NCI-H69 (cell line): ENCODE results near the gene IRF7.
A peak's percentile ranks its signal among the peaks of the same experiment; 100 is the strongest.

Experiments used
- DNase-seq: peaks from one replicate; lab custom pipeline; 2025; lab: John Stamatoyannopoulos, UW

Gene IRF7

GRCh38 chr11:607971-608659, 7.6 kb downstream of the IRF7 start:
- no peak for DNase-seq

DNA sequence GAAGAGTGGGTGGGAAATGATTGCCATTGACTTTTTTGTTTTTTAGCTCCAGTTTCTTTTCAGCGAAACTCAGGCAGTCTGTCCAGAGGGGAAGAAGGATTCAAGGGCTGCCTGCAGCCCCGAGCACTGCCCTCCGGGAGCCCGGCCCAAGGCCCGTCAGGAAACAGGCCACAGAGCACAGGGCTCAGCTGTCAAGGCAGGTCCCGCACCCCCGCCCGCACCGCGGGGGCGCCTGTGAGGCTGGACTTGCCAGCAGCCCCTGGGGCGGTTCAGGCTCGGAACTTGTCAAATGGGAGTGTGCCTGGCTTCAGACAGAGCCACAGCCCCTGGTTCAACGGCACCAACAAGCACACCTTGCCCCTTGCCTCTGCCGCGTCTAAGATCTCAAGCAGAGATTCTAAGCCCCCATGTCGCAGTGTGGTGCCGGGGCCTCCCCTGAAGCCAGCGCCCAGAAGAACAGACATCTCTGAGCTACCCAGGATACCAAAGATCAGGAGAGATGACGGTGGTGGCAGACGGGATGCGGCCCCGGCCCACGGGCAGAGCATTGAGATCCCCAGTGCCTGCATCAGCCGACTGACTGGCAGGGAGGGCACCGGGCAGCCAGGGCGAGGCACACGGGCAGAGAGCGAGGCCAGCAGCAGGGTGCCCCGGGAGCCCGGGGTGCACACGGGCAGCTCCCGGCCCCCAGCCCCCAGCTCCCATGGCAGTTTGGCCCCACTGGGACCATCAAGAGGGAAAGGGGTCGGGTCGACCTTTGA, 8.6 kb downstream of the IRF7 start:
- DNase-seq = no peak

DNA sequence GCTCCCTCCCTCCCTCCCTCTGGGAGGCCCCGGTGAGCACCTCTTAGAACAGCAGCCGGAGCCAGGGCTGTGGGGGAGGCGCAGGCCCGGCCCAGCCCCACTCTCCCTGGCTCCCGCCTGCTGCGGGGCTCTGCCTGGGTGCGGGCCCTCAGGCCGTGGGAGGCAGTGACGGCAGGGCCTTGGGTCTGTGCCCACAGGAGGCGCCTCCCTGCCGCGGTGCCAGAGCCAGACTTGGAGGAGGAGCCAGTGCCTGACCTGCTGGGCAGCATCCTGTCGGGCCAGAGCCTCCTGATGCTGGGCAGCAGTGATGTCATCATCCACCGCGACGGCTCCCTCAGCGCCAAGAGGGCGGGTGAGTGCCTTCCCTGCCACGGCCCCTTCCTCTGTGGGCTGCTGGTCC, 9.5 kb downstream of the IRF7 start:
- peak; percentile 61 for DNase-seq

- no peak for DNase-seq
These were observed 10.2 kb downstream of the IRF7 start for GRCh38 chr11:605286-606129.

DNA sequence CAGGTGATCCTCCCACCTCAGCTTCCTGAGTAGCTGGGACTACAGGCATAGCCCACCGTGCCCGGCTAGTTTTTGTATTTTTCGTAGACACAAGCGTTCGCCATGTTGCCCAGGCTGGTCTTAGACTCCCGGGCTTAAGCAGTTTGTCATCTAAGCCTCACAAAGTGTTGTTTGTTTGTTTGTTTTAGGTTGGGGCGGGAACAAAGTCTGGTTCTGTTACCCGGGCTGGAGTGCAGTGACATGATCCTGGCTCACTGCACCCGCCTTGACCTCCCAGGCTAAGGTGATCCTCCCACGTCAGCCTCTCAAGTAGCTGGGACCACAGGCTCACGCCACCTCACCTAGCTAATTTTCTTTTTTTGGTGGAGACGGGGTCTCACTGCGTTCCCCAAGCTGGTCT, 12.6 kb downstream of the IRF7 start:
- no peak for DNase-seq

DNA sequence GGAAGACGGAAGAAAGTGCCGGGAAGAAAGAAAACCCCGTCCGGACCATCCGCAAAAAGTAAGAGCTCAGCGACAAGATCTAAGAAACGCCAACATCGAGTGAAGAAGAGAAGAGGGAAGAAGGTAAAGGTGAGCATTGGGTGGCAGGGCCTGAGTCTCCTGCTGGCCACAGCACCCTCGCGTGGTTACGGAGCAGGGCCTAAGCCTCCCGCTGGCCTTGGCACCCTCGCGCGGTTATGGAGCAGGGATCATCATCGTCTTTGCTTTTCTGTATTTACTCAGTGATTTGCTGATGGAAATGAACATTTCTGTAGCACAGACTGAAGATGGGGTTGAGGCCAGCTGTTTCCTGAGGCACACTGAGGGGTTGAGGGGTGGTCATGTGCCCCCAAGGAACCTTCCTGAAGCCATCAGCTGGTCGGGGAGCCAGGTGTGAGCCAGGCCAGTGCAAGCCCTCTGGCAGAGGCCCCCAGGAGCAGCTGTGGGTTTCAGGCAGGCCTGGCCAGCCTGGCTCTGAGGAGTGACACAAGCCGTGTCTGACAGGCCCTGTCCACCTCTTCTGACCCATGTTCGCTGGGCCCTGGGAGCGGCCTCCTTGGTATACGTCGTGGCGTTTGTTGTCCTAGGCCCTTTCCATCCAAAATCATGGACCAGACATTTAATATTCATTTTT, 14.0 kb downstream of the IRF7 start:
- no peak for DNase-seq

DNA sequence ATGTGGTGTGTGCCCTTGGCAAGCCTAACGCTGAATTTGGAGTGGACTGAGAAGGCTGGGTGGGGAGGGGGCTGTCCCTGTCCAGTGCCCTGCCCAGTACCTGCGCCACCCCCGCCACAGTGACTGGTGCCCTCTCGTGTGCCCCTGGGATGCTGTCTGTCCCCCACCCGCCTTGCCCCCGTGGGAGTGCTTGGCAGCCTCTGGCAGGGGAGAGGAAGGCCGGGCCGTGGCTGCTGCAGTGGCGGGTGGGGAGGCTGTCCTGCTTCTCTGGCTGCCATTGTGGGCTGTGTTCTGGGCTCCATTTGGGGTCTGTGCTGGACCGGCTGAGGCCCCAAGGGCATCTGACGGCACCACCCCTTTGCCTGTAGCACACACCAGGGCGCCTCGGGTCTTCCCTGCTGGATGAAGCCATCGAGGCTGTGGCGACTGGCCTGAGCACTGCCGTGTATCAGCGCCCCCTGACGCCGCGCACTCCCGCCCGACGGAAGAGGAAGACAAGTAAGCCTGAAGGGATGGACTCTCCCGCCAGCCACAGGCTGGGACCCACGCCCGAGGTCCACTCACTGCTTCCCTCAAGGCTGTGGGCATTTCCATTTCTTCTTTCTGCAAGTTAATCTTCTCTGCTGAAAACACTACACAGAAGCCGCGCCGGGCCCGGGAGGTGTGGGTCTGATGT, 17.6 kb downstream of the IRF7 start:
- no peak for DNase-seq

- DNase-seq = peak; percentile 14
These were observed 18.5 kb downstream of the IRF7 start for GRCh38 chr11:597166-597725.

DNA sequence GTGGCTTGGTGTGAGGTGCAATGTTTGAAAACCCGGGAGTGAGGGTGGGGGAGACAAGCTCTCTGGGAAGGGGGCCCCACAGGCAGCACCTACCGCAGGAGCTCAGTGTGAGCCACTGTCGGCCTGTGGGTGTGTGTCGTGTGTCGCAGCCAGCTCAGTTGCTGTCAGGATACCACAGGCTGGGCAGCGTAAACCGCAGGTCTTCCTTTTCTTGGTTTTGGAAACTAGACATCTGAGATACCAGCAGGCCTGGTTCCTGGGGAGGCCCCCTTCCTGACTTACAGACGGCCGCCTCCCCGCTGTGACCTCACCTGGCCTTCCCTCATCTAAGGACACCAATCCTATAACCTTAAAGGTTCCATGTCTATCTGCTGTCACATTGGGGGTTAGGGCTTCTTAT, 19.4 kb downstream of the IRF7 start:
- DNase-seq = no peak

- DNase-seq = no peak
These were observed 20.4 kb downstream of the IRF7 start for GRCh38 chr11:595400-595799.

DNA sequence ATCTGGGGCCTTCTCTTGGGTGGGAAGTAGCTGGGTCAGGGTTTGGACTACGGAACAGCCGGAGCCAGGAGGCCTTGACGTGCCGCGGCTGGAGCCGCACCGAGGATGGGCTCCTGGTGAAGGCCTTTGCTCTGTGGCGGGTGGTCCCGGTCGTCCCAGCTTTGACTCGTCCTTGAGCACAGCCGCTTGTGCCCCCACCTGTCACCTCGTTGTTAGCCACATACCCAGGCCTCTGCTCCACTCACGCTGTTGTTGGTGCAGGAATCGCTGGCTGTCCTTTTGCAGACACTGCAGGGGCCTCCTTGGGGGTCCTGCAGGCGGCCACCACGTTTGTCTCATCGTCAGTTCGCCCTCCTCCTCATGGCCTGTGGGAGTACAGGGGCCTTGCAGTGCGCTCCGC, 22.4 kb downstream of the IRF7 start:
- DNase-seq = no peak

DNA sequence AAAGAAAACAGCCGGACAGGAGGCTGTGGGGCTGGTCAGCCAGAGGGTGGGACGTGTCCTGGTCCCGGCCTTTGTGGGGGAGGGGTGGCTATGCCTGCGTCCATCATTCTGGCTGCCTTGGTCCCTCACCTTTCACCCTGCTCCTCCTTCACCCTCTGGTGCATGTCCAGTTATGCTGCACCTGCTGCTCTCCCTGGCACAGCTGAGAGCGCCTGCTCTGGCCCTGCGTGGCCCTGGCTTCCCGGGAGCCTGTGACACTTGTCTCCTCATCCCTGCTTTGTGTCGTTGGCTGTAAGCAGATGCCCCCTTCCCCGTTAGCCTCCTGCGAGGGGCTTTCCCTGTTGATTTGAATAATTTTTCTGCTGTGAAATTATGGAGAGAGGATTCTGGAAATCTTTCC, 22.8 kb downstream of the IRF7 start:
- no peak for DNase-seq

GRCh38 chr11:592501-592900, 23.2 kb downstream of the IRF7 start:
- no peak for DNase-seq

DNA sequence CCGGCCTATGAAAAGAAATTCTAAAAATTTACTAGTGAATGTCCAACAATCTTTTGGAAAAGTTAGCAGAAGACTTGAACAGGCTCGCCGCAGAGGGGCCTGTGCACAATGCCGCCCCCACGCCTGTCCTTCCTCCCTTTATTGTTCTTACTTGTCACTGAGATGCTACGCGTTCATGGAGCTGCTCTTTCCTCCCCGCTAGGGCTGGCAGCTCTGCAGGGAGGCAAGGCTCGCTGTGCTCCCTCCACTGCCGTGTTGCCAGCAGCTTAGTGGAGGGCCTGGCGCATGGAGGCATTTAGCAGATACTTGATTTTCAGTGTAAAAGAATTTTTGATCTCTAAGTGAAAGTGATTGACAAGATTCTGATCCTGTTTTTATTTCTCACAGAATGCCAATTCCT, 24.8 kb downstream of the IRF7 start:
- DNase-seq = no peak

- DNase-seq = no peak
These were observed 26.0 kb downstream of the IRF7 start for GRCh38 chr11:589798-590197.

GRCh38 chr11:587978-588380, 27.8 kb downstream of the IRF7 start:
- no peak for DNase-seq

DNA sequence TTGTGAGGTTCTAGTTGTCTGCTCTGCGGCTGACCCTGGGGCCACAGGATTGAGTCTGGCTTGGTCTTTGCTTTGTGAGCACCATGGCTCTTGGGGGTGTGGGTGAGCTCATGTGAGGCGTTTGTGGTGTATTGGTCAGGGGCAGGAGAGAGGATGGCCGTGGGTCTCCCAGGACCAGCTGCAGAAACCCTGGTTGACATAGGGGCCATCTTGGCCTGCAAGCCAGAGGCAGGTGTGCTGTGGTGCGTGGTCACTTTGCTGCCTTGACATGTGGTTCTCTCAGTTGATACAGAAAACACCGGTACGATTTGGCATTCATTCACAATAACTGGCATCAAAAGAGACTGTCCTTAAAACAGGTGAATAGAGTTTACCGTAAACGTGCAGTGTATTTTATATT, 28.2 kb downstream of the IRF7 start:
- no peak for DNase-seq

GRCh38 chr11:586376-587316, 29.1 kb downstream of the IRF7 start:
- no peak for DNase-seq

DNA sequence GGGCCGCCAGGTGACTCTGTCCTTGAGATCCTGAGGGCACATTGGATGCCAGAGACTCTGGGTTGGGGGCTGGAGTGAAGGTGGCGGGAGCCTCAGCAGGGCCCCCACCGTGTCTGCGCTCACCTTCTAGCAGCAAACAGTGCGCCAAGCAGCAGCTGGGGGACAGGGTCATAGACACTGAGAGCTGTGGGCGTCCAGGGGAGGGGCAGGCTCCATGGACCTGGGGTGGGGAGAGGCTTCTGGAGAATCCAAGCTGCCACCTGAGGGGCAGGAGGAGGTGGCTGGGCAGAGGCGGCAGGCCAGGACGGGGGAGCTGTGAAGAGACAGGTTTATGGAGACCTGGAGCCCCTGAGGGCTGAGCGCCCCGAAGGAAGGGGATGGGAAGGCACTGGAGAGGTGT, 31.5 kb downstream of the IRF7 start:
- DNase-seq = no peak

GRCh38 chr11:581752-582151, 34.0 kb downstream of the IRF7 start:
- no peak for DNase-seq
